ENCODE measurements around the gene TCHHL1.

DNA sequence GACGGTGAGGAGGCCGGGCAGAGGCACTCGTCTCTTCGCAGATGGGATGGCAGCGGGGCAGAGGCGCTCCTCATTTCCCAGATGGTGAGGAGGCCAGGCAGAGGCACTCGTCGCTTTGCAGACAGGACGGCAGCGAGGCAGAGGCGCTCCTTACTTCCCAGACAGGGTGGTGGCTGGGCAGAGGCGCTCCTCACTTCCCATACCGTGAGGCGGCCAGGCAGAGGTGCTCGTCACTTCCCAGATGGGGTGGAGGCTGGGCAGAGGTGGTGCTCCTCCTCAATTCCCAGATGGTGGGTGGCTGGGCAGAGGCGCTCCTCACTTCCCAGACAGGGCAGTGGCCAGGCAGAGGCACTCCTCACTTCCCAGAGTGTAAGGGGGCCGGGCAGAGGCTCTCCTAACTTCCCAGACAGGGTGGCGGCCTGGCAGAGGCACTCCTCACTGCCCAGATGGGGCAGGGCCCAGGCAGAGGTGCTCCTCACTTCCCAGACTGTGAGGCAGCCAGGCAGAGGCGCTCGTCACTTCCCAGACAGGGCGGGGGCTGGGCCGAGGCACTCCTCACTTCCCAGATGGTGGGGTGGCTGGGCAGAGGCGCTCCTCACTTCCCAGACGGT, 9.9 kb downstream of the TCHHL1 start:
- no peak for TF ChIP-seq TAF1 (IDR thresholded peaks at IDR 0.05; ENCODE audit: borderline replicate concordance, insufficient read depth, low read length)
- TF ChIP-seq, protein P1, sequence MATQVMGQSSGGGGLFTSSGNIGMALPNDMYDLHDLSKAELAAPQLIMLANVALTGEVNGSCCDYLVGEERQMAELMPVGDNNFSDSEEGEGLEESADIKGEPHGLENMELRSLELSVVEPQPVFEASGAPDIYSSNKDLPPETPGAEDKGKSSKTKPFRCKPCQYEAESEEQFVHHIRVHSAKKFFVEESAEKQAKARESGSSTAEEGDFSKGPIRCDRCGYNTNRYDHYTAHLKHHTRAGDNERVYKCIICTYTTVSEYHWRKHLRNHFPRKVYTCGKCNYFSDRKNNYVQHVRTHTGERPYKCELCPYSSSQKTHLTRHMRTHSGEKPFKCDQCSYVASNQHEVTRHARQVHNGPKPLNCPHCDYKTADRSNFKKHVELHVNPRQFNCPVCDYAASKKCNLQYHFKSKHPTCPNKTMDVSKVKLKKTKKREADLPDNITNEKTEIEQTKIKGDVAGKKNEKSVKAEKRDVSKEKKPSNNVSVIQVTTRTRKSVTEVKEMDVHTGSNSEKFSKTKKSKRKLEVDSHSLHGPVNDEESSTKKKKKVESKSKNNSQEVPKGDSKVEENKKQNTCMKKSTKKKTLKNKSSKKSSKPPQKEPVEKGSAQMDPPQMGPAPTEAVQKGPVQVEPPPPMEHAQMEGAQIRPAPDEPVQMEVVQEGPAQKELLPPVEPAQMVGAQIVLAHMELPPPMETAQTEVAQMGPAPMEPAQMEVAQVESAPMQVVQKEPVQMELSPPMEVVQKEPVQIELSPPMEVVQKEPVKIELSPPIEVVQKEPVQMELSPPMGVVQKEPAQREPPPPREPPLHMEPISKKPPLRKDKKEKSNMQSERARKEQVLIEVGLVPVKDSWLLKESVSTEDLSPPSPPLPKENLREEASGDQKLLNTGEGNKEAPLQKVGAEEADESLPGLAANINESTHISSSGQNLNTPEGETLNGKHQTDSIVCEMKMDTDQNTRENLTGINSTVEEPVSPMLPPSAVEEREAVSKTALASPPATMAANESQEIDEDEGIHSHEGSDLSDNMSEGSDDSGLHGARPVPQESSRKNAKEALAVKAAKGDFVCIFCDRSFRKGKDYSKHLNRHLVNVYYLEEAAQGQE (IDR thresholded peaks at IDR 0.05; ENCODE audit: insufficient read depth in 1 of 2, low read depth in 2 of 2, low read length in 2 of 2): no peak
